Panc1 (cell line): ENCODE data around the gene PLPP1. TPM values are rescaled to one million over a fixed set of nuclear protein-coding genes. Genes with fewer than 3 reads are reported as not detected.

Source experiments
- ATAC-seq: fragments of 200-7000 bp; cut with Tn5 transposase; 2 replicates; pipeline ENCODE4 v1.9.1; 2020; ENCODE audit warnings: mild to moderate bottlenecking, moderate library complexity
- BruUV-seq: library from RNA; stranded (reverse); fragments of 400-500 nt; replicated peaks from 2 replicates; lab custom pipeline; 2021; lab: Mats Ljungman, UMichigan
- CTCF ChIA-PET: fragments of 300-600 bp; sonication (Branson Sonifier 250); formaldehyde crosslinking; loops from one replicate; lab custom pipeline; 2022; ENCODE audit warnings: antibody characterized with exemption; lab: Charles Lee
- POLR2A ChIA-PET: fragments of 300-600 bp; sonication (Branson Sonifier 250); formaldehyde crosslinking; loops from one replicate; lab custom pipeline; 2022; ENCODE audit warnings: antibody characterized with exemption; lab: Charles Lee
- DNase-seq: peaks from one replicate; pipeline ENCODE4 v3.0.0-alpha.2; 2010; ENCODE audit warnings: low read depth, low spot score
- H3K27ac ChIP-seq: 2 replicates; pipeline ENCODE4 v1.5.1; 2011; ENCODE audit warnings: mild to moderate bottlenecking, low read length, inconsistent platforms
- H3K27me3 ChIP-seq: fragments of 200-500 bp; sonication (Bioruptor generic); 2 replicates; pipeline ENCODE4 v1.6.0; 2014; ENCODE audit warnings: low read length, inconsistent platforms; ENCODE audit not compliant: control insufficient read depth, insufficient read depth
- H3K36me3 ChIP-seq: fragments of 200-500 bp; sonication (Bioruptor generic); 2 replicates; pipeline ENCODE4 v1.5.1; 2014; ENCODE audit warnings: inconsistent platforms, mild to moderate bottlenecking, low read length, moderate library complexity; ENCODE audit not compliant: control insufficient read depth, insufficient read depth
- H3K4me1 ChIP-seq: 2 replicates; pipeline ENCODE4 v1.5.1; 2011; ENCODE audit warnings: inconsistent platforms, mild to moderate bottlenecking, low read length, moderate library complexity; ENCODE audit not compliant: control insufficient read depth, insufficient read depth
- H3K4me3 ChIP-seq, 2 experiments: 2 replicates each; pipeline ENCODE4 v1.5.1; 2011 to 2012; ENCODE audit warnings: low read depth in 2 of 2, low read length in 2 of 2, mild to moderate bottlenecking in 2 of 2, inconsistent platforms in 1 of 2, moderate library complexity in 1 of 2
- H3K9me3 ChIP-seq: fragments of 200-500 bp; sonication (Bioruptor generic); 2 replicates; pipeline ENCODE4 v1.5.1; 2014; ENCODE audit warnings: low read depth, mild to moderate bottlenecking, inconsistent platforms, low read length, moderate library complexity; ENCODE audit not compliant: control insufficient read depth, insufficient read depth
- CTCF ChIP-seq: fragments of 450-650 bp; IDR thresholded peaks from 2 replicates; pipeline ENCODE4 v1.5.1; 2017; ENCODE audit warnings: mild to moderate bottlenecking
- POLR2AphosphoS5 ChIP-seq: IDR thresholded peaks from 2 replicates; pipeline ENCODE4 v1.6.1; 2012; ENCODE audit warnings: mild to moderate bottlenecking, low read depth, low read length, moderate library complexity
- REST ChIP-seq, 2 experiments: IDR thresholded peaks; 2 replicates each; pipeline ENCODE4 v1.6.1; 2011 to 2012; ENCODE audit warnings: low read depth in 2 of 2, control low read depth in 1 of 2, low read length in 1 of 2, mild to moderate bottlenecking in 1 of 2, moderate library complexity in 1 of 2; ENCODE audit not compliant: insufficient read depth in 1 of 2
- SIN3A ChIP-seq: IDR thresholded peaks from 2 replicates; pipeline ENCODE4 v1.6.1; 2012; ENCODE audit warnings: low read depth, mild to moderate bottlenecking, low read length, moderate library complexity, borderline replicate concordance; ENCODE audit not compliant: insufficient read depth
- TCF7L2 ChIP-seq: IDR thresholded peaks from 2 replicates; pipeline ENCODE4 v1.6.1; 2011; ENCODE audit warnings: mild to moderate bottlenecking, low read depth, low read length, inconsistent platforms
- in situ Hi-C: cut with HindIII; loops from 2 replicates; pipeline ENCODE4 v1.10.0; 2016; ENCODE audit warnings: low sequenced_read_pairs, low pct_unique_long_range_greater_than_20kb
- intact Hi-C: fragments of 100-400 bp; cut with micrococcal nuclease; formaldehyde crosslinking; loops from one replicate; pipeline ENCODE4 v1.10.0; 2022; ENCODE audit not compliant: unreplicated experiment
- total RNA-seq: library from RNA; stranded (reverse); gene quantifications from one replicate; pipeline ENCODE4 v1.2.1, GENCODE V29; 2021; ENCODE audit not compliant: unreplicated experiment

The PLPP1 gene
- total RNA-seq, 1 experiment from 2014 or later = 35.7 TPM

GRCh38 chr5:55568654-55569512 is 34.1 kb upstream of the PLPP1 start:
- Histone ChIP-seq H3K27me3 (no peaks in the 10 kb centered on the region), H3K36me3 (no peaks in the 10 kb centered on the region), H3K9me3 (no peaks in the 10 kb centered on the region), H3K4me1 (no peaks in the 10 kb centered on the region), H3K27ac (no peak overlapping the region), H3K4me3 (no peak overlapping the region)
- no TSS peak for BruUV-seq
- no peak for TF ChIP-seq REST (IDR thresholded peaks at IDR 0.05; ENCODE audit: insufficient read depth in 1 of 2, low read depth in 2 of 2, low read length in 1 of 2)
- POLR2A ChIA-PET = no interaction called here
- ATAC-seq (no peak), DNase-seq (no peak)
- in situ Hi-C loops (no loop called here), intact Hi-C loops (no loop called here)
- CTCF ChIA-PET = no interaction called here

GRCh38 chr5:55564721-55565120 is 30.0 kb upstream of the PLPP1 start:
- CTCF ChIA-PET = no interaction called here

More at GRCh38 chr5:55564721-55565120, 30.0 kb upstream of the PLPP1 start:
- Histone ChIP-seq H3K4me3 (no peak overlapping the region), H3K36me3 (no peaks in the 10 kb centered on the region), H3K4me1 (no peaks in the 10 kb centered on the region), H3K27me3 (no peaks in the 10 kb centered on the region), H3K9me3 (no peaks in the 10 kb centered on the region), H3K27ac (no peak overlapping the region)
- no peak for TF ChIP-seq SIN3A
- no peak for TF ChIP-seq TCF7L2
- TF ChIP-seq REST (IDR thresholded peaks at IDR 0.05; ENCODE audit: insufficient read depth in 1 of 2, low read depth in 2 of 2, low read length in 1 of 2) = no peak
- no peak for TF ChIP-seq CTCF
- no peak for TF ChIP-seq POLR2AphosphoS5
- in situ Hi-C loops = no loop called here
- no peak for ATAC-seq
- no peak for DNase-seq
- no TSS peak for BruUV-seq
- POLR2A ChIA-PET = no interaction called here
- intact Hi-C loops = no loop called here
